GM12878 (cell line): ENCODE measurements around the gene C17orf113. TPM values are rescaled to one million over a fixed set of nuclear protein-coding genes. Genes with fewer than 3 reads are reported as not detected.

Source experiments
- BMI1 ChIP-seq: fragments of 450-650 bp; IDR thresholded peaks from 2 replicates; pipeline ENCODE4 v1.6.1; 2016; ENCODE audit warnings: mild to moderate bottlenecking, moderate library complexity, borderline replicate concordance
- PAX8 ChIP-seq: fragments of 450-650 bp; IDR thresholded peaks from 2 replicates; pipeline ENCODE4 v1.6.1; 2017; ENCODE audit warnings: mild to moderate bottlenecking, moderate library complexity
- SRF ChIP-seq, 2 experiments: IDR thresholded peaks; 2 replicates each; pipeline ENCODE4 v1.6.1; 2011; ENCODE audit warnings: low read depth in 2 of 2, low read length in 2 of 2, mild to moderate bottlenecking in 1 of 2, moderate library complexity in 1 of 2
- TCF12 ChIP-seq: IDR thresholded peaks from 2 replicates; pipeline ENCODE4 v1.6.1; 2011; ENCODE audit warnings: low read depth, mild to moderate bottlenecking, low read length
- ZBTB33 ChIP-seq: fragments of 450-650 bp; IDR thresholded peaks from 2 replicates; pipeline ENCODE4 v1.6.1; 2017; ENCODE audit warnings: mild to moderate bottlenecking
- polyA plus RNA-seq, 11 experiments: library from polyadenylated mRNA; depleted of rRNA in 4 of 11; unstranded in 6 of 11; stranded (reverse) in 5 of 11; fragments of >200 nt; fragmentation: Nextera tagmentation in 4 of 11; fragmentation: Illumina TruSeq in 1 of 11; extraction: Ambion mirVana in 4 of 11; extraction: Trizol in 1 of 11; gene quantifications; 1 replicate in 1 of 11; 2 replicates in 10 of 11; pipeline versions ENCODE4 v1.2.1 to v1.2.3, GENCODE V29; 2011 to 2016; ENCODE audit warnings: inconsistent platforms in 2 of 11, missing spikeins in 2 of 11, low read depth in 1 of 11
- total RNA-seq, 4 experiments: library from RNA; depleted of rRNA in 3 of 4; stranded (reverse); fragments of >200 nt in 3 of 4; fragmentation: Illumina TruSeq in 1 of 4; extraction: Trizol in 1 of 4; gene quantifications; 2 replicates each; pipeline versions ENCODE4 v1.2.1 to v1.2.3, GENCODE V29; 2013 to 2021
- TF ChIP-seq, protein P1 (sequence below): fragments of 450-650 bp; IDR thresholded peaks from 2 replicates; pipeline ENCODE4 v1.6.1; 2017; ENCODE audit warnings: mild to moderate bottlenecking, moderate library complexity

C17orf113 gene
- total and polyA plus RNA-seq, 10 of the 15 experiments (the other 5 are each of a cell fraction or from before 2014, with no cell fraction given): 0.03 to 0.17 (median 0.08) TPM; not detected in 3

GRCh38 chr17:42076797-42077559 is 26.6 kb upstream of the C17orf113 start (continued):
- TF ChIP-seq, protein P1, sequence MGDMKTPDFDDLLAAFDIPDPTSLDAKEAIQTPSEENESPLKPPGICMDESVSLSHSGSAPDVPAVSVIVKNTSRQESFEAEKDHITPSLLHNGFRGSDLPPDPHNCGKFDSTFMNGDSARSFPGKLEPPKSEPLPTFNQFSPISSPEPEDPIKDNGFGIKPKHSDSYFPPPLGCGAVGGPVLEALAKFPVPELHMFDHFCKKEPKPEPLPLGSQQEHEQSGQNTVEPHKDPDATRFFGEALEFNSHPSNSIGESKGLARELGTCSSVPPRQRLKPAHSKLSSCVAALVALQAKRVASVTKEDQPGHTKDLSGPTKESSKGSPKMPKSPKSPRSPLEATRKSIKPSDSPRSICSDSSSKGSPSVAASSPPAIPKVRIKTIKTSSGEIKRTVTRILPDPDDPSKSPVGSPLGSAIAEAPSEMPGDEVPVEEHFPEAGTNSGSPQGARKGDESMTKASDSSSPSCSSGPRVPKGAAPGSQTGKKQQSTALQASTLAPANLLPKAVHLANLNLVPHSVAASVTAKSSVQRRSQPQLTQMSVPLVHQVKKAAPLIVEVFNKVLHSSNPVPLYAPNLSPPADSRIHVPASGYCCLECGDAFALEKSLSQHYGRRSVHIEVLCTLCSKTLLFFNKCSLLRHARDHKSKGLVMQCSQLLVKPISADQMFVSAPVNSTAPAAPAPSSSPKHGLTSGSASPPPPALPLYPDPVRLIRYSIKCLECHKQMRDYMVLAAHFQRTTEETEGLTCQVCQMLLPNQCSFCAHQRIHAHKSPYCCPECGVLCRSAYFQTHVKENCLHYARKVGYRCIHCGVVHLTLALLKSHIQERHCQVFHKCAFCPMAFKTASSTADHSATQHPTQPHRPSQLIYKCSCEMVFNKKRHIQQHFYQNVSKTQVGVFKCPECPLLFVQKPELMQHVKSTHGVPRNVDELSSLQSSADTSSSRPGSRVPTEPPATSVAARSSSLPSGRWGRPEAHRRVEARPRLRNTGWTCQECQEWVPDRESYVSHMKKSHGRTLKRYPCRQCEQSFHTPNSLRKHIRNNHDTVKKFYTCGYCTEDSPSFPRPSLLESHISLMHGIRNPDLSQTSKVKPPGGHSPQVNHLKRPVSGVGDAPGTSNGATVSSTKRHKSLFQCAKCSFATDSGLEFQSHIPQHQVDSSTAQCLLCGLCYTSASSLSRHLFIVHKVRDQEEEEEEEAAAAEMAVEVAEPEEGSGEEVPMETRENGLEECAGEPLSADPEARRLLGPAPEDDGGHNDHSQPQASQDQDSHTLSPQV: no peak
- TF ChIP-seq SRF (IDR thresholded peaks at IDR 0.05; ENCODE audit: low read depth in 2 of 2, low read length in 2 of 2): no peak
- TF ChIP-seq PAX8: no peak
- TF ChIP-seq TCF12: no peak
- TF ChIP-seq BMI1: no peak
- TF ChIP-seq ZBTB33: no peak
